GM20431 (cell line): Measurements from ENCODE around the gene GPATCH1.
"Not testable (repeated sequence)": the region's sequence is repeated elsewhere in the genome, so short reads cannot be mapped to it uniquely, and the experiment has no call there.

Experiments
- in situ Hi-C: fragments of 300-500 bp; cut with MseI, MboI; formaldehyde crosslinking; loops from one replicate; pipeline ENCODE4 v1.15.0; 2020; ENCODE audit warnings: low sequenced_read_pairs; ENCODE audit not compliant: unreplicated experiment

Gene GPATCH1

GRCh38 chr19:33110137-33110910 is 29.3 kb downstream of the GPATCH1 start:
- in situ Hi-C loops, result loop anchor here (25.0 kb wide), 1 partner anchor 123 kb away; no protein-coding TSS in a partner anchor

- in situ Hi-C loops, result loop anchor here (25.0 kb wide), 1 partner anchor 124 kb away; no protein-coding TSS in a partner anchor
Measured at GRCh38 chr19:33111587-33111986, 30.6 kb downstream of the GPATCH1 start.

GRCh38 chr19:33114312-33114711 is 33.3 kb downstream of the GPATCH1 start:
- in situ Hi-C loops, result loop anchor here (25.0 kb wide), 1 partner anchor 127 kb away; no protein-coding TSS in a partner anchor

- in situ Hi-C loops, result loop anchor here (25.0 kb wide), 1 partner anchor 130 kb away; no protein-coding TSS in a partner anchor
Measured at GRCh38 chr19:33117501-33117900, 36.5 kb downstream of the GPATCH1 start.

GRCh38 chr19:33118643-33119042 is 37.7 kb downstream of the GPATCH1 start:
- in situ Hi-C loops, result loop anchor here (25.0 kb wide), 1 partner anchor 131 kb away; no protein-coding TSS in a partner anchor

GRCh38 chr19:33124207-33125098 is 43.5 kb downstream of the GPATCH1 start:
- in situ Hi-C loops, result loop anchor here (25.0 kb wide), 1 partner anchor 137 kb away; no protein-coding TSS in a partner anchor

GRCh38 chr19:33125929-33126388 is 45.0 kb downstream of the GPATCH1 start:
- in situ Hi-C loops, result no loop called here

- in situ Hi-C loops, result not testable (repeated sequence)
Measured at GRCh38 chr19:33126712-33127111, 45.7 kb downstream of the GPATCH1 start.

GRCh38 chr19:33129901-33130300 is 48.9 kb downstream of the GPATCH1 start:
- in situ Hi-C loops, result no loop called here

GRCh38 chr19:33130433-33130832 is 49.5 kb downstream of the GPATCH1 start:
- in situ Hi-C loops, result no loop called here

- in situ Hi-C loops, result no loop called here
Measured at GRCh38 chr19:33132021-33132420, 51.0 kb downstream of the GPATCH1 start, which contains the start of gene WDR88. TSS of gene WDR88 (plus strand) at chr19:33132114. CDS start at chr19:33132170, 56 bp downstream.

- in situ Hi-C loops, result no loop called here
Measured at GRCh38 chr19:33132425-33132824, 51.4 kb downstream of the GPATCH1 start.

- in situ Hi-C loops, result no loop called here
Measured at GRCh38 chr19:33133438-33134031, 52.6 kb downstream of the GPATCH1 start.

GRCh38 chr19:33134571-33135041 is 53.6 kb downstream of the GPATCH1 start:
- in situ Hi-C loops, result no loop called here

GRCh38 chr19:33139165-33139564 is 58.2 kb downstream of the GPATCH1 start:
- in situ Hi-C loops, result no loop called here

- in situ Hi-C loops, result no loop called here
Measured at GRCh38 chr19:33143897-33144405, 63.0 kb downstream of the GPATCH1 start.

- in situ Hi-C loops, result no loop called here
Measured at GRCh38 chr19:33146209-33146608, 65.2 kb downstream of the GPATCH1 start.

- in situ Hi-C loops, result no loop called here
Measured at GRCh38 chr19:33147538-33147937, 66.6 kb downstream of the GPATCH1 start.

- in situ Hi-C loops, result no loop called here
Measured at GRCh38 chr19:33150852-33151518, 70.0 kb downstream of the GPATCH1 start.
